GM11168 (cell line): ENCODE measurements around the gene HPCAL1.

Source experiments
- in situ Hi-C: fragments of 300-500 bp; cut with MboI; formaldehyde crosslinking; loops from one replicate; pipeline ENCODE4 v1.12.0; 2022; ENCODE audit warnings: low sequenced_read_pairs; ENCODE audit not compliant: unreplicated experiment

Gene HPCAL1

DNA sequence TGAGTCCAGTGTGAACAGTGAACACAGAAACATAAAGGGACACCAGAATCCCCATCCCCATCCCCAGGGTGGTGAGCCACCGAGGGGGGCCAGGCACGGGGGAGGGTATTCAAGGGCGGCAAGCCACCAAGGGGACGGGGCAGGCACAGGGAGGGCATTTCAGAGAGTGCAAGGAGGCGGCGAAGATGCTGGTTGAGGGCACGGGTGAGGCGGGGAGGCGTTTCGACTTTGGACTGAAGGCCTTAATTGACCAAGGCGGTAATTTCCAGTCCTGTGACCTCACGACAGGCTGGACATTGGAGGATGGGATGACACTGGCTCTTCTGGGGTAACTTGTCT is 75.0 kb downstream of the HPCAL1 start:
- in situ Hi-C loops = no loop called here

- in situ Hi-C loops = no loop called here
Observed at GRCh38 chr2:10378189-10378588, 75.5 kb downstream of the HPCAL1 start.

DNA sequence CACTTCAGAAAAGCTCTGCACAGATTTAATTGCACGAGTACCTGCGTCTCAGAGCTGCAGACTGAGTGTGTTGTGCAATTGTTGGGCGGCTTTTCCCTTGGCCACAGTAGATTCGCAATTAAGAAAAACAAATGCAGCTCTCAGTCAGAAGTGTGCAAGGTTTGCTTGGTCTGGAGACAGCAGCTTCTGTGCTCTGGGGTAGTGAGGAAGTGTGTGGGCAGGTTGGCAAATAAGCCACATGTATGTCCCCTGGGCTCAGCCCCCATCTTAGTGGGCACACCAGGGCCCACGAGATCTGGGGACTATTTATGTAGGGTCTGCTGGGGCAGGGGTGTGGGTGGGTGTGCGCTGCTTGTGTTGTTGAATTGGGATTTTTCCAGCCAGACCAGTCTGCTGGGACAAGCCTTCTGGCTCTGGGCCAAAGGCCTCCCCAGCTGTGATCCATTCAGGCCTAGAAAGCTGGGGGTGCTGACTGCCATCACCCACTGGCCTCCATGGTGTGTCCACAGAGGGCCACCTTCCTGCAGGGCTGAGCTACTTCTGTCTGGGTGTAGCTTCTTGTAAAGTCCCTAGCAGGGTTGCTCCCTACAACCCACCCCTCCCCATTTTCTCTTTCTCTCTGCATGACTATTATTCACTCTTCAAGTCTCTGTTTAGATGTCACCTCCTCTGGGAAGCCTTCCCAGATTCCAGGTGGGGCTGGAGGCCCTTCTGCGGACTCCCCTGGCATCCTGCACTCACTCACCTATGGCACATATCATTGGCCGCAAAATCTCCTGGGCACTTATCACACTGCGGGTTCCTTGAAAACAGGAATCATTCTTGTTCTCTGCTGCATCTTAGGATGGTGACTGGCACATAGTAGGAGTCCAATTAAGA is 77.6 kb downstream of the HPCAL1 start:
- in situ Hi-C loops = no loop called here

DNA sequence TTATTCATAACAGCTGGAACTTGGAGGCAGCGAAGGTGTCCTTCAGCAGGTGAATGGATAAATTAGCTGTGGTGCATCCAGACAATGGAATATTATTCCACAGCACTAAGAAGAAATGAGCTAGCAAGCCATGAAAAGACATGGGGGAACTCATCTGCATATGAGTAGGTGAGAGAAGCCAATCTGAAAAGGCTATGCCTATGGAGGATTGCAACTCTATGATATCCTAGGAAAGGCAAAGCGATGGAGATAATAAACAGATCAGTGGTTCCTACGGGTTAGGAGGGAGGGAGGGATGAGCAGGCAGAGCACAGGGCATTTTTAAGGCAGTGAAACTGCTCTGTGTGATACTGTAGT is 79.3 kb downstream of the HPCAL1 start:
- in situ Hi-C loops = no loop called here

GRCh38 chr2:10382354-10383061 is 79.8 kb downstream of the HPCAL1 start:
- in situ Hi-C loops = no loop called here

GRCh38 chr2:10383960-10384734 is 81.4 kb downstream of the HPCAL1 start:
- in situ Hi-C loops = no loop called here

GRCh38 chr2:10385501-10385900 is 82.8 kb downstream of the HPCAL1 start:
- in situ Hi-C loops = no loop called here

DNA sequence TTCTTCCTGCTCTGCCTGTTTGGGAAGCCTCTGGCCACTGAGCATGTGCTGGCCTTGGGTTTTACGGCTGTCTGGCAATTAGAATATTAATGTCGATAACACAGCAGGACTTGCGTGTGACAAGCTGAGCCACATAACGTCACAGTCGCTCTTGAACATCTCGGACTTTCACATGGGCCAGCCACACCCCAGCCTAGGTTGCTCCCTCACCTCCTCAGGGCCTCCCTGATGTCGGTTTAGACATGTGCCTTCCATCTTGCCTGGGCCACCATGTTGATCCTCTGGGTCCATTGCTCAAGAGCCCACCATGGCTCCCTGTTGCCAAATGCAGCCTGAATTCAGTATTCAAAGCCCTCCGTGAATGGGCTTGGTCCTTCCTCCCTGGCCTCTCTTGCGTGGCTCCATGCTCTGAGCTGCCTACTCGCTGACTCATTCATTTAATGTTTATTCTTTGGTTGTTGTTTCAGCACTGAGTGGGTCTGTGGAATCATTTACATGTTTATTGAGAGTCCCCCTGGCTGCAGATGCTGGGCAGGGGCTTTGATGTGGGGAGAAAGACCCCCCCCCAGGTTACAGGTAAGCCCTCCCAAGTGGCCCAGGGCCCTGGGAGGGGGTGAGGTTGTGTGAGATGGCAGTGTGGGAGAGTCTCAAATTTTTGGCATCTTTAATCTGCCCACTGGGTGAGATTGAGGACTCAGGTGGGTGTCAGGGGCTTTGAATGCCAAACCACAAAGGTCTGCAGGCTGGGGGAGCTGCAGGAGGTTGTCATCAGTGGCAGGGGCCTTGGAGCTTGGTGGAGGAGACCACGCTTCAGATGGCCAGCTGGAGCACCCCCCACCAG is 83.4 kb downstream of the HPCAL1 start:
- in situ Hi-C loops = no loop called here

DNA sequence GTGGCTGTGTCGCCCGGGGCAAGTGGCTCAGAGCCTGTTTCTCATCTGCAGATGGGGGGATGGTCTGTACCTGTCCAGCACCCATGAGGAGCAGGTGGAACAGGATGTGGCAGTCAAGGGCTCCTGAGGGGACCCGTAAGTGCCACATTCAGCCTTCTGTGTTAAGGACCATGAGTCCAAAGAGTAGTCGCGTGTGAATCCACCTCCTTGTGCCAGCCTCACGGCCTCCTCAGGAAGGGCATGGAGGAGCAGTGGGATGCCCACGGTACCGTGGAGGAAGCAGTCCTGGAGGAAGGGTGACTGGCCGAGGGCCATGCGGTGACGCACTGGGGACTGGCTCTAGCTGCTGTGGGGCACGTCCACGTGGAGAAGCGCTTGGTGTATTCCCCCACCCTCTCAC is 84.3 kb downstream of the HPCAL1 start:
- in situ Hi-C loops = no loop called here

GRCh38 chr2:10388954-10389560 is 86.4 kb downstream of the HPCAL1 start:
- in situ Hi-C loops = no loop called here

DNA sequence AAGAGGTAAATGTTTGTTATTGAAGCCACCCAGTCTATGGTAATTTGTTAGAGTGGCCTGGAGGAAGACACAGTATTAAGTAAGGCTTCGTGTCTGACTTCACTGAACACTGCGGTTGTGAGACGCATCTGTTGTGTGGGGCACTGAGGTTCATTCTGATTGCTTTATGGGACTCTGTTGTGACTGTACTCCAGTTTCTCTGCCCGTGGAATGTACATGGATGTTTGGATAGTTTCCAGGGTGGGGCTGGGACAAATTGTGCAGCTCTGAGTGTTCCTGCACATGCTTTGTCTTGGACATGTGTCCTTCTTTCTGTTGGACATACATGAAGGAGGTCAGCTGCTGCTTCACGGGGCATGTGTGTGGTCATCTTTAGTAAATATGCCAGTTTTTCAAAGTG is 86.9 kb downstream of the HPCAL1 start:
- in situ Hi-C loops = no loop called here

GRCh38 chr2:10390369-10390801 is 87.7 kb downstream of the HPCAL1 start:
- in situ Hi-C loops = no loop called here

GRCh38 chr2:10392100-10392499 is 89.4 kb downstream of the HPCAL1 start:
- in situ Hi-C loops = no loop called here

- in situ Hi-C loops = no loop called here
Observed at GRCh38 chr2:10392548-10392947, 89.8 kb downstream of the HPCAL1 start.

DNA sequence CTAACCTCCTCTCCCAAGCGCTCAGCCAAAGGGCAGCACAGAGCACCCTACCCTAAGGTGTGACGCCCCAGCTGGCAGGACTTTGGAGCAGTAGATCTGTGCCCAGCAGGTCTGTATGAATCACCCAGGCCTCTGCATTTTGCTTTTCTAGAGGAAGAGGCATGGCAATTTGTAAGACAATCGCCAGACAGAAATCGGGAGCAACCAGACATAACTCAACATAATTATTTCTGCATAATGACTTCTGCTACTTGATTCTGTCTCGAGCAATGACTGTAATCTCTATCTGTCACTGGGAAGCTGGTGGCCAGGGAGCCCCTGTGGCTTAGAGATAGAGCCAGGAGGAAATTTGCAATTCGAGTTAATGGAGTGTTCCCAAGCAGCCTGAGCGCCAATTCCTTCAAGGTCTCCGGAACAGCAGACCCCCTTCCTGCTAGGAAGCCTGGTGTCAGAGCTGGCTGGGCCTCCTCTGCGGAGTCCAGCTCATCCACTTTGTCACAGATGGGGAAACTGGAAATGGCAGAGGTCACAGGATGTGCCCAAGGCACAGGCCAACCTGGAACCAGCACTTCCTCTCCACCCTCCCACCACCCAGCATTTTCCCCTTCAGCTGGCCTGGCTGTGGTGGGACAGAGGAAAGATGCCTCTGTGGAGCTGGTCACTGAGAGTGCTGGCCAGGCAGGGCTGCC is 90.4 kb downstream of the HPCAL1 start:
- in situ Hi-C loops = no loop called here

DNA sequence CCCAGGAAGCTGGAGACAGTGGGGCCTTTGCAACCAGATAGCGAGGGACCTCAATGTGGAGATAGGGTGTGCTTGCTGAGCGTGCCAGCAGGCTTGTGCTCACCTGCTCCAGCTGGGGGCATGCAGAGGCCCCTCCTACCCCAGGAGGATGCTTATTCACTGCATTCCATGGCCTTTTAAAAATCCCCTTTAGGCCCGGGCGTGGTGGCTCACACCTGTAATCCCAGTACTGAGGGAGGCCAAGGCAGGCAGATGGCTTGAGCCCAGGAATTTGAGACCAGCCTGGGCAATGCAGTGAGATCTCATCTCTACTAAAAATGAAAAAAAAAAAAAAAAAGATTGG is 90.9 kb downstream of the HPCAL1 start:
- in situ Hi-C loops = no loop called here

DNA sequence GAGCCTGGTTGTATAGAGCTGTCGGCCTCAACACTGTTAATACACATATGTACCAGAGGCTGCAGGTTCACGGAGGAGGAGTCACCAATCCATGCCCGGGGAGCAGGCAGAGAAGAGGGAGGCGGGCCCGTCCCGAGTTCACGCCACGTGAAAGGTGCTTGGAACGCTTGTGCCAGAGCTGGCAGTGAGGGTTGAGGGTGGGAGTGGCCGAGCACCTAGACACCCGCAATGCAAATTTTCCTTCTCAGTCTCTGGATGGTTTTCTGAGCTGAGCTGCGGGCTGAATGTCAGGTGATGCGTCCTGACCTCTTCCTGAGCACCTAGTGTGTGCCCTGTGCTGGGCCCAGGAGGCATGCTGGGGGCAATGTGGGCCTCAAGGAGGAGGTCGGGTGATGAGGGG is 93.2 kb downstream of the HPCAL1 start:
- in situ Hi-C loops = no loop called here

- in situ Hi-C loops = no loop called here
Observed at GRCh38 chr2:10396464-10396863, 93.8 kb downstream of the HPCAL1 start.

GRCh38 chr2:10397297-10397875 is 94.7 kb downstream of the HPCAL1 start:
- in situ Hi-C loops = no loop called here
